Cardiac septum (tissue), 1 donor: Measurements from ENCODE around the gene SLC25A36. TPM values are rescaled to one million over a fixed set of nuclear protein-coding genes. Genes with fewer than 3 reads are reported as not detected.
"Not testable (repeated sequence)": the region's sequence is repeated elsewhere in the genome, so short reads cannot be mapped to it uniquely, and the experiment has no call there.

Source experiments
- DNase-seq: peaks from one replicate; pipeline ENCODE4 v3.0.0-alpha.2; 2020; ENCODE audit warnings: low spot score
- intact Hi-C: fragments of 100-400 bp; cut with DNase I; formaldehyde crosslinking; loops from one replicate; pipeline ENCODE4 v1.14.0; 2022
- total RNA-seq: library from RNA; stranded (reverse); fragmentation: NEBNext Ultra II Directional; extraction: Animal tissue kit (Norgen Biotek cat#: 25700); gene quantifications from one replicate; pipeline ENCODE4 v1.2.1, GENCODE V29; 2021
- donor health status: DM: no; HTN: no; CAD: no.

The SLC25A36 gene
- total RNA-seq, 1 donor from 2014 or later: 66.0 TPM

DNA sequence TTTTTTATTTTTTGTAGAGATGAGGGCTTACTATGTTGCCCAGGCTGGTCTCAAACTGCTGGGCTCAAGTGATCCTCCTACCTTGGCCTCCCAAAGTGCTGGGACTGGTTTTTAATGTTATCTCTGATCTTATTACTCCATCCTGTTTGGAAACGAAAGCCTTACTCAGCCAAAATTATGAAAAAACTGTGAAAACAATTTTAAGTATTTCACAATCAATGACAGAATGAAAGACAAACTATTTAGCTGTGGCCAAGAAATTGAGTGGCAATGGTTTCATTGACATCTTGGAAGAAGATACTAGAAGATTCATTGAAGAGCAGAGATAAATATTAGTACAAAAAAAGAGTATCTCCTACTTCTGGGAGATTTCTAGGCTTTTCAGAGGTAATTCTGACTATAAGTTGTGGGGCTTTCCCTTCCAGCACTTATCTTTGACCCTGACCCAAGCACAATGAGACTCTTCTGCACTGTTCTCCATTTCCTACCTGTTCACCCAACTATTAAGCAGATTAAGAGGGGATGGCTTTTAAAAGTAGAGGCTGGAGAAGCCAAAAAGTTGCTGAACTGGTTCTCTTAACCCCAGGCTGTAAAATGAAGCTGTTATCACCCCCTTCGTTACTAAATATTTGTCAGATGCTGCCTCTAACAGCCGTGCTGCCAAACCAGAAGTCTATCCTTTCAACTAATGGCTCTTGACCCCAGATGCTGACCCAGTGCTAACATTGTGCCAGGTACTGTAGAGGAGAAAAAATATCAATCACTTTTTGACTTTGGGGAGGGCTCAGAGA is 14.2 kb upstream of the SLC25A36 start:
- intact Hi-C loops: no loop called here
- DNase-seq: no peak

DNA sequence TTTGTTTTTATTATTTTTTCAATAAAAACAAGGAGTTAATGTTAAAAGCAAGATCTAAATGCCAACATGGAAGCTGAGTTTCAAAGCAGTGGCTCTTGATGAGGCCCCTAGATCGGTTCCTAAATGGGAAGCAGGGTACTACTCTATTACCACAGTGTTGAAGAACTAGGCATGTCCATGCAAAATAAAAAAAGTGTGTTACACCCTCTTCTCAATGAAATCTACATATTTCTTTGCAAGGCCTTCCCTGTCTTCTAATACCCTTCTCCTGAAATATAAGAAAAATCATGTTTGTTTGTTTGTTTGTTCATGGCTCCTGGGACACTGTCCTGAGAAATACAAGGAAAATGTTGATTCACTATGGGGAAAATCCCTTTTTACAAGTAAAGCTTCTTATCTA is 12.2 kb upstream of the SLC25A36 start:
- no peak for DNase-seq
- intact Hi-C loops: no loop called here

DNA sequence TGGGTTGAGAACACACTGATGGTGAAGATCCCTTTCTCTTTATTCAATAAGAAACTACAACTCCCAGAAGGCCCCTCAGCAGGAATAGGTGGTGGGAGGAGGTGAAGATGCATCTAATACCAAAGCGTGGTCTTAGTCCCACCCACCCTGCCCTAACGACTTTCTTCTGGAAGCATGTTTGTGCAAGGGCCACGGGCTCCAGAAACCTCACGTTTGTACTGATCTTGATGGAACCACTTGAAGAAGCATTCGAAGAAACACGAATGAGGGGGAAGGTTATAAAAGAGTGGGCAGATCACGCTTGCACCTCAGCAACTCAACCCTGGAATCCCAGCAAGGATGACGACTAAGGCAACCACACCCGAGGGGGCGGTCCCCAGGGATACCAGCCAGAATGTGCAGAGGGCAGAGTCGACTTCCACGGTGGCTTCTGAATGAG is 10.6 kb upstream of the SLC25A36 start:
- intact Hi-C loops: no loop called here
- no peak for DNase-seq

DNA sequence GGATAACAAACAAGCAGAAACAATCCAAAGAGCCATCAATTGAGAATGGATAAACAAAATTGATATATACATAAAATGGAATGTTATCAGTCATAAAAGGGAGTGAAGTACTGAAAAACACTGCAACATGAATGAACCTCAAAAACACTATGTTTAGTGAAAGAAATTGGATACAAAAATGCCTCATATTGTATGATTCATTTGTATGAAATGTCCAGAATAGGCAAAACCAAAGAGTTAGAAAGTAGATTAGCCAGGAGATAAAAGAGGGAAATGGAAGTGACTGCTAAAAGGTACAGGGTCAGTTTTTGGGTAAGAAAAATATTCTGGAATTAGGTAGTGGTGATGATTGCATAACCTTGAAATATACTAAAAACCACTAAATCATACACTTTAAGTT is 9.8 kb upstream of the SLC25A36 start:
- intact Hi-C loops: no loop called here
- DNase-seq: no peak

DNA sequence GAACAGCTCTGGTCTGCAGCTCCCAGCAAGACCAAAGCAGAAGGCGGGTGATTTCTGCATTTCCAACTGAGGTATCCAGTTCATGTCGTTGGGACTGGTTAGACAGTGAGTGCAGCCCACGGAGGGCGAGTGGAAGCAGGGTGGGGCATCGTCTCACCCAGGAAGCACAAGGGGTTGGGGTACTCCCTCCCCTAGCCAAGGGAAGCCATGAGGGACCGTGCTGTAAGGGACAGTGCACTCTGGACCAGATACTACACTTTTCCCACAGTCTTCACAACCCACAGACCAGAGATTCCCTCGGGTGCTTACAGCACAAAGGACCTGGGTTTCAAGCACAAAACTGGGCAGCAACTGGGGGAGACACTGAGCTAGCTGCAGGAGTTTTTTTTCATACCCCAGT is 8.5 kb upstream of the SLC25A36 start:
- DNase-seq: no peak
- intact Hi-C loops: no loop called here

DNA sequence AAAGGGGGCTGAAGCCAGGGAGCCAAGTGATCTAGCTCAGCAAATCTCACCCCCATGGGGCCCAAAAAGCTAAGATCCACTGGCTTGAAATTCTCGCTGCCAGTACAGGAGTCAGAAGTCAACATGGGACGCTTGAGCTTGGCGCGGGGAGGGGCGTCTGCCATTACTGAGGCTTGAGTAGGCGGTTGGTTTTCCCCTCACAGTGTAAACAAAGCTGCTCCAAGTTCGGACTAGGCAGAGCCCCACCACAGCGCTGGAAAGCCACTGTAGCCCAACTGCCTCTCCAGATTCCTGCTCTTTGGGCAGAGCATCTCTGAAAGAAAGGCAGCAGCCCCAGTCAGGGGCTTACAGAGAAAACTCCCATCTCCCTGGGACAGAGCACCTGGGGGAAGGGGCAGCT is 8.1 kb upstream of the SLC25A36 start:
- intact Hi-C loops: no loop called here
- no peak for DNase-seq

DNA sequence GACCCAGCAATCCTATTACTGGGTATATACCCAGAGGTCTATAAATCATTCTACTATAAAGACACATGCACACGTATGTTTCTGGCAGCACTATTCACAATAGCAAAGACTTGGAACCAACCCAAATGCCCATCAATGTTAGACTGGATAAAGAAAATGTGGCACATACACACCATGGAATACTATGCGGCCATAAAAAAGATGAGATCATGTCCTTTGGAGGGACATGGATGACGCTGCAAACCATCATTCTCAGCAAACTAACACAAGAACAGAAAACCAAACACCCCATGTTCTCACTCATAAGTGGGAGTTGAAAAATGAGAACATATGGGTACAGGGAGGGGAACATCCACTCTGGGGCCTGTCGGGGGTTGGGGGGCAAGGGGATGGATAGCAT is 2.3 kb upstream of the SLC25A36 start:
- intact Hi-C loops, DNase-seq: not testable (repeated sequence)

DNA sequence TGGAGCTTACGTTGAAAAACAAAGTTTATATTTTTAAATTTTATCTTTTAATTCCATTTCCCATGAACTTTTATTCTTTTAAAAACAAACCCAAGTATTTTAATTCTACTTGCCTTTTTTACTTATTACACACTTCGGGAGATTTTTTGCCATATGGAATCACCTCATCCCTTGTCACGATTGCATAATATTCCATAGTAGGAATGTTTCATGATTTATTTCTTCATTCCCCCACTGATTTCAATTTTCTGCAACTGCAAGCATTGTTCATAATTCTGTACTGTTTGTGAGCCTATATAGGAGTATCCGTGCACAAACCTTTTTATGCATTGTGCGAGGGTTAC is 574 bp upstream of the SLC25A36 start:
- intact Hi-C loops: no loop called here
- no peak for DNase-seq

DNA sequence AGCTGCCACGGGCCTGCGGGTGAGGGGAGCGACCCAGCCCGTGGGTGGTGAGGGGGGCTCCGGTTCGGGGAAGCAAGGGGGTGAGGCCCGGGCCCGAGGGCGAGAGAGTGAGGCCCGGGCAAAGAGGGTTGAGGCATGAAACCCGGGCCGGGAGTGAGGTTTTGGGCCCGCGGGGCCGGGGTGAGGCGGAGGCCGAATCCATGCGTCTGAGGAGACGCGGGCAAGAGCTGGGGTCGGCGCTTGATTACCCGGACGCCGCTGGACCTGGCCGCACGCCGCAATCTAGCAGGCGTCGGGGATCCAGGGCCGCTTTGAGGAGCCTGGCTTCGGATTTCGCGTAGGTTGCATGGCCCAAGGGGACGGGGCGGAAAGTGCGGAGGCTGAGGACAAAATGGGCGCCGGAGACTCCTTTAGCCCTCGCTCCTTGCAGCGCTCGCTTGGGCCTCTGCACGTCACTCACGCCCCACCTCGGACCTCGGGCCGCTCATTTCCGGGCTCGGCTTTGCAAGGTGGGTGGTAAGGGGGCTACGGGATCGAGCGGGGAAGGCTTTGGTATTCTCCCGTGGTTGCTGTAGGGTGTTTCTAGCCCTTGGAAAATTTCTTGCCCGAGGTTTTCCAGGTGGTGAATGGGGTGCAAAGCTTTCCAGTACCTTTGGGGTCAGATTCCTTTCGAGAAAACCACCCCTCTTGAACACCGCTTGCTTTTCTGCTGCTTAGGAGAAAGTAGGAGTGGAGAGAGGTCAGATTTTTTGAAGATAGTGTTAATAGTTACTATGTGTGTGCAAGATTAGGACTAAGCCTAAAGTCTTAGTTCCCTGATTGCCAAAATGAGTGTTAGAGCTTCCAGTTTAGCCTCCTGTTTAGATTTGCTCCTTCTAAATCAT is 827 bp downstream of the SLC25A36 start:
- intact Hi-C loops: no loop called here
- DNase-seq: peak; percentile 86

DNA sequence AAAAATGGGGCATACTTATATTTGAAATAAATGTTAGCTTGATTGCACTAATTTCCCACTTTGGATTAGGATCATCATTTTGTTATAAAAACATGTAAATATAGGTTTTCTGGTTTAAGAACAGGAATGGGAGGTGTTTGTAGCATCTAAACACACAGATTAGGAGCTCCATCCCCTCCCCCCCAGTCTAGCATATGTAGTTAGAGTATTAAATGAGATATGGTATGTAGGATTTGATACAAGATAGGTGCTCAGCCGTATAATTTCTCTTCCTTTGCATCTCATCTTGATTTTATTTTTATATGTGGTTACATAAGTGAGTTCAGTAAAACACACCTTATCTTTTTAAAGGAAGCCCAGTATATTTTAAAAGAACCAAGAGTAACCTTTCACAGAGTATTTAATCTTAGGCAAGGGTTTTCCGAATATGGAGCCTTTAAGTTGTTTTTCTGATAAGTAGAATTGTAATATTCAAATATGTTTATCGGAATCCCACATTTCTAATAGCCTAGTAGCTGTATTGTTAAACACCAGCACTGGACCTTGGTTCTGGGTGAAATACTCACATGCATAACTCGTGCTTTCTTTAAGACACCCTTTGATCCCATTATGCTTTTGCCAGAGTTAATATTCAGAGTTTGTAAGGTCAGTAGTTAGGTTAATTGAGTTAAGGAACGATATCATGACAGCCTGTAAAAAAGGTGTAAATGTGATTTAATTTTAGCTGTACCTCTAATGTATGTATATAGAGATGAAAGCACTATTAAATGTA is 2.3 kb downstream of the SLC25A36 start:
- no peak for DNase-seq
- intact Hi-C loops: no loop called here

DNA sequence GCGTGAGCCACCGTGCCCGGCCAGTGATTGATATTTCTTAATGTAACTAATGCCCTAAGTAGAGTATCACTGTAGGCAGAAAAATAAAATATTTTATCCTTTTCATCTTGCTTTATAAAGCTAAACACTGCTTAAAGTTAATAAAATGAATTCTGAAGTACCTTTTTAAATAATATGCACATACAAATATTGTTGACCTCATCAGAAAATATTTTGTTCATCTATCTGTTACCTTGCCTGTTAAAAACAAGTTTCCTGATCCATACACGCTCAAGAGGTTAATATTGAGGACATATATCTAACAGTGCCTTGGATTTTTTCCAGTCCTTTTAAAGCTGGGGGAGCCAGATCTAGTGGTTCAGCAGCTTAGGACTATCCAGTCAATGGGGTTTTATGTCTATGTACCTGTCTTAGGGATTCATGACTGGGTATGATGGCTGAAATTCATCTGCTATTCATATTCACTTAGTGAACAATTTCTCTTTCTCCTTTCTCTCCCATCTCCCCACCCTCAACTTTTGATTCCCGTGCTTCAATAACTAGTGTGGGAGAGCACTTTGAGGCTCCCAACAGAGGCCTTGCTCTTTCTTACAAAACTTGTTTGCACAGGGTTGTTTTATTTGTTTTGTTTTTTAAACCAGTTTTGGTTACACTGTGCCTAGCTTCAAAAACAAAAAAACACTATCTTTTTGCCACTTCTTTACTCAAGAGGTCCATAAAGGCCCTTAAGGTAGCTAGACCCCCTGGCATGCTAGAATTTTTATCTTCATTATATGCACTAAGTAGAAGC is 7.0 kb downstream of the SLC25A36 start:
- intact Hi-C loops: no loop called here
- DNase-seq: no peak

DNA sequence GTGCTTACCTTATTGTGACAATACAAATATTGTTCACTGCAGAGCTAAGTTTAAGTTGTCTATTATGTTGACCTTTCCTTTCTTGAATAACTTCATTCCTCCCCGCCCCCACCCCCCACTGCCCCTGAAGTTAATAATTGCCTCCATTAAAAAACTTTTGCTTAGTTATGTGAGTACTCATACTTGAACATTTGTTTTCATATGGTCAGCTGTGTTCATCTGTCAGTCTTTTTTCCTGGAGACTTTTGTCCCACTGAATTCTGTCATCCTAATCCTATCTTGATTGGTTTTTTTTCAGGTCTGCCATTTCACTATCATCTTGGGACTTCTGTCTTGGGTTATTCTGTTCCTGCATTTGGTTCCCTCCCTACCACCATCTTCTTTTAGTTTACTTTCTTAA is 8.5 kb downstream of the SLC25A36 start:
- intact Hi-C loops: no loop called here
- no peak for DNase-seq

DNA sequence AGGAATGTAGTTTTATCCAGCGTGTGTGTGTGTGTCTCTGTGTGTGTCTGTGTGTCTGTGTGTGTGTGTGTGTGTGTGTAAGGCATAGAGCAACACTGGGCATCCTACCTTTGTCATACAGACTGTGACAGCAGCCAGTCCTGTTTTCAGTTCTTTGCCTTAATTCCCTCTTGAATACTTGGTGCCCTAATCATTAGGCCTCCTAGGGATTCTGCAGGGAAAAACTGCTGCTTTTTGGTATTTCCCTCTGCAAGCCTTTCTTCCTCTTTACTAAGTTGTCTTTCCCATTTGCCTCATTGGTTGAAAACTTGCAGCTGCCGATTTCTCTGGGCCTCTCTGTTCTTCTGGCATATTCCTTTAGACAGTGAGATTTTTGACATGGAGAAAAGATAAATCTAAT is 9.2 kb downstream of the SLC25A36 start:
- intact Hi-C loops: no loop called here
- no peak for DNase-seq

DNA sequence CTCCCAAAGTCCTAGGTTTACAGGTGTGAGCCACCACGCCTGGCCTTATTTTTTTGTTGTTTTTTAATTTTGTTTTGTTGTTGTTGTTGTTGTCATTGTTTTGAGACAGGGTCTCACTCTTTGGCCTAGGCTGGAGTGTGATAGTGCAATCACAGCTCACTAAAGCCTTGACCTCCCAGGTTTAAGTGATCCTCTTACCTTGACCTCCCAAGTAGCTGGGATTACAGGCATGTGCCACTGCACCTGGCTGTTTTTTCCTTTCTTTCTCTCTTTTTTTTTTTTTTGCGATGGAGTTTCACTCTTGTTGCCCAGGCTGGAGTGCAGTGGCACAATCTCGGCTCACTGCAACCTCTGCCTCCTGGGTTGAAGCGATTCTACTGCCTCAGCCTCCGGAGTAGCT is 10.1 kb downstream of the SLC25A36 start:
- intact Hi-C loops, DNase-seq: not testable (repeated sequence)

DNA sequence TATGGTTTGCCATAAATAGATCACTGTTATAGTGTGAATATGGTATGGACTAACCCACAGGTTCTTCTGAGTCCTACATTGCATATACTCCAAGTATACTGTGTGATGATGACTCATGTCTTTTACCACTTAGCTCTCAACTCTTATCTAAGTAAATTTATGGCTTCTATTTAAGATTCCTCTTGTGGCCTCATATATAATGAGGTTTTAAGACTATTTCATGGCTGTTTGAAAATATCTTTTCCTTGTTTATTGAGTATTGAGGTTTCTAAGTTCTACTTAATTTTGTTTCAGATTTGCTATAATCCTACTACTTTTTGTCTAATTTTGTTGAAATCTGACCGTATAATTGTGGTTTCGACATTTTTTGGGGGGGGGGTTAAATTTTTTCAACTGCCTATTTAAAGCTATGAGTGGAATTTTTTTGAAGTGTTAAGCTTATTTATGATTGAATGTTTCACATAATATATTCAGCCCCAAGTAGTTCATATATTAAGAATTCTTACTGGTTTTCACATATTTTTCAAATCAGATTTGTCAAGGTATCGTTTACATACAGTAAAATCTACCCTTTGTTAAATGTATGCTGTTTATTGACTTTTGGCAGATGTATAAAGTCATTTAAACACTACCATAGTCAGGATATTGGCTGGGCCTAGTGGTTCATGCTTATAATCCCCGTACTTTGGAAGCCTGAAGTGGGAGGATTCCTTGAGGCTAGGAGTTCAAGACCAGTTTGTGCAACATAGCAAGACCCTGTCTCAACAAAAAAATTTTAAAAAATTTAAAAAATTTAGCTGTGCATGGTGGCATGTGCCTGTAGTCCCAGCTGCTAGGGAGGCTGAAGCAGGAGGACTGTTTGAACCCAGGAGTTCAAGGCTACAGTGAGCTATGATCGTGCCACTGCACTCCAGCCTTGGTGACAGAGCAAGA is 11.7 kb downstream of the SLC25A36 start:
- no peak for DNase-seq
- intact Hi-C loops: no loop called here

DNA sequence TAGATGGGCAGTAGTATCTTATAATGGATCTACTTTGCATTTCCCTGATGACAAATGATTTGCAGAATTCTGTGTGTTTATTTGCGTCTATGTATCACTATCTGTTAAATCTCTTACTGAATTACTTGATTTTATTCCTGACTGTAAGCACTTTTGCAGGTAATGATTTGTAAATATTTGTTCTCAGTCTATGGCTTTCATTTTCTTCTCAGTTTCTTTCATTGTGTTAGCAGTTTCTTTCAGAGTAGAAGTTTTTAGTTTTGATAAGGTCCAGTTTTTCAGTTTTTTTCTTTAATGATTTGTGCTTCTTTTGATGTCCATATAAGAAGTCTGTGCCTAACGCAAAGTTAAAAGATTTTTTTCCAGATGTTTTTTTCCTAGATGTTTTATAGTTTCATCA is 12.9 kb downstream of the SLC25A36 start:
- intact Hi-C loops: no loop called here

DNA sequence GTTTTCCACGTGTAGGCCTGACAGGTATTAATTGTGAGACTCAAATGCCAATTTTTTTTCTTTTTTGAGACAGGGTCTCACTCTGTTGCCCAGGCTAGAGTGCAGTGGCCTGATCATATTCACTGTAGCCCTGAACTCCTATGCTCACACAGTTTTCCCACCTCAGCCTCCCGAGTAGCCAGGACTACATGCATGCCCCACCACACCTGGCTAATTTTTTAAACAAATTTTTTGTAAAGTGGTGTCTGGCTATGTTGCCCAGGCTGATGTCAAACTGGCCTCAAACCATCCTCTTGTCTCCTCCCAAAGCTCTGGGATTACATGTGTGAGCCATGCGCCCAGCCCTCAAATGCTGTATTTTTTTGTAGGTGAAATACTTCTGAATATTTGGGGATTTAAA is 14.0 kb downstream of the SLC25A36 start:
- intact Hi-C loops: loop anchor here (5.0 kb wide), 1 partner anchor 33 kb away; no protein-coding TSS in a partner anchor
- DNase-seq: no peak

More for the DNA sequence above, 12.9 kb downstream of the SLC25A36 start:
- DNase-seq: no peak
